Duodenal mucosa (tissue), 2 donors: ENCODE results near the gene RAPGEF5.

Source experiments
- H3K27ac ChIP-seq: one replicate; pipeline ENCODE4 v1.7.0; 2013; ENCODE audit warnings: low read depth, low read length
- H3K27me3 ChIP-seq, 2 donors: one replicate each; pipeline ENCODE4 v1.7.0; 2013; ENCODE audit warnings: low read length in 2 of 2, control low read depth in 1 of 2; ENCODE audit not compliant: insufficient read depth in 2 of 2, control insufficient read depth in 1 of 2
- H3K36me3 ChIP-seq, 2 donors: one replicate each; pipeline ENCODE4 v1.7.0; 2013; ENCODE audit warnings: low read length in 2 of 2, control low read depth in 1 of 2; ENCODE audit not compliant: insufficient read depth in 2 of 2, control insufficient read depth in 1 of 2
- H3K4me1 ChIP-seq, 2 donors: one replicate each; pipeline ENCODE4 v1.7.0; 2013; ENCODE audit warnings: low read length in 2 of 2, control low read depth in 1 of 2; ENCODE audit not compliant: insufficient read depth in 2 of 2, control insufficient read depth in 1 of 2
- H3K4me3 ChIP-seq, 2 donors: one replicate each; pipeline ENCODE4 v1.7.0; 2013; ENCODE audit warnings: low read length in 2 of 2, low read depth in 1 of 2
- H3K9ac ChIP-seq, 2 donors: one replicate each; pipeline ENCODE4 v1.7.0; 2013; ENCODE audit warnings: low read length in 2 of 2, low read depth in 1 of 2
- H3K9me3 ChIP-seq, 2 donors: one replicate each; pipeline ENCODE4 v1.7.0; 2013; ENCODE audit warnings: low read length in 2 of 2, control low read depth in 1 of 2; ENCODE audit not compliant: control insufficient read depth in 1 of 2

Gene RAPGEF5

GRCh38 chr7:22318376-22318775, 38.6 kb downstream of the RAPGEF5 start:
- Histone ChIP-seq H3K27me3 (no peaks in the 10 kb centered on the region), H3K36me3 (peaks cover 8 to 14% of the 10 kb centered on the region in 2 donors), H3K4me3 (no peak overlapping the region), H3K27ac (no peak overlapping the region), H3K9me3 (no peaks in the 10 kb centered on the region), H3K9ac (no peak overlapping the region), H3K4me1 (peaks cover 0 to 4% of the 10 kb centered on the region in 2 donors)

- H3K27ac ChIP-seq = no peak overlapping the region
- no peak overlapping the region for H3K9ac ChIP-seq
- no peaks in the 10 kb centered on the region for H3K9me3 ChIP-seq
- peaks cover 13 to 14% of the 10 kb centered on the region in 2 donors for H3K36me3 ChIP-seq
- no peaks in the 10 kb centered on the region for H3K4me1 ChIP-seq
- no peaks in the 10 kb centered on the region for H3K27me3 ChIP-seq
- H3K4me3 ChIP-seq = no peak overlapping the region
Measured at GRCh38 chr7:22317632-22318031, 39.3 kb downstream of the RAPGEF5 start.

DNA sequence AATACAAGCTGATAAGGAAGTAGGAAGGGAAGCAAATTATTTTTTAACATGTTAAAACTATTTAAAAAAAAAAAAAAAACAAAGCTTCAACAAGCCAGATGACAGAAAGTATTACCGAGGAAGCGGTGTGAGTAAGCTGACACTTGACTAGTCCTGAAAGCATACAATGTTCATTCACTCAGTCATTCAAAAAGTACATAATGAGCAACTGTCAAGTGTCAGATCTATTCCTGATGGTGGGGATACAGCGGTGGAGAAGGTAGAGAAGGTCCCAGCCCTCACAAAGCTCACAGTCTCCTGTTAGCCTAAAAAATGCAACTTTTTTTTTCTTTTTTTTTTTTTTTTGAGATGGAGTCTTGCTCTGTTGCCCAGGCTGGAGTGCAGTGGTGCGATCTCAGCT, 40.0 kb downstream of the RAPGEF5 start:
- no peaks in the 10 kb centered on the region for H3K9me3 ChIP-seq
- no peaks in the 10 kb centered on the region for H3K4me1 ChIP-seq
- H3K9ac ChIP-seq = no peak overlapping the region
- H3K4me3 ChIP-seq = no peak overlapping the region
- no peaks in the 10 kb centered on the region for H3K27me3 ChIP-seq
- H3K36me3 ChIP-seq = peaks cover 14 to 15% of the 10 kb centered on the region in 2 donors
- no peak overlapping the region for H3K27ac ChIP-seq

- H3K36me3 ChIP-seq = peaks cover 0 to 28% of the 10 kb centered on the region in 2 donors
- H3K4me1 ChIP-seq = no peaks in the 10 kb centered on the region
- no peaks in the 10 kb centered on the region for H3K27me3 ChIP-seq
- no peaks in the 10 kb centered on the region for H3K9me3 ChIP-seq
- no peak overlapping the region for H3K9ac ChIP-seq
- H3K4me3 ChIP-seq = no peak overlapping the region
- H3K27ac ChIP-seq = no peak overlapping the region
Measured at GRCh38 chr7:22307816-22308215, 49.1 kb downstream of the RAPGEF5 start.

DNA sequence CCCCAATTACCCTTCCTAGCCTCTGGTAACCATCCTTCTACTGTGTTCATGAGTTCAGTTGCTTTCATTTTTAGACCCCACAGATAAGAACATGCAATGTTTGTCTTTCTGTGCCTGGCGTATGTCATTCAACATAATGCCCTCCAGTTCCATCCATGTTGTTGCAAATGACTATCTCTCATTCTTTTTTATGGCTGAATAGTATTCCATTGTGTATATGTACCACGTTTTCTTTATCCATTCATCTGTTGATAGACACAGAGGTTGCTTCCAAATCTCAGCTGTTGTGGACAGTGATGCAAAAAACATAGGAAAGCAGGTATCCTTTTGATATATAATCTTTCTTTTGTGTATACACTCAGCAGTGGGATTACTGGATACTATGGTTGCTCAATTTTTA, 51.2 kb downstream of the RAPGEF5 start:
- Histone ChIP-seq H3K4me3 (no peak overlapping the region), H3K27ac (no peak overlapping the region), H3K36me3 (peaks cover 0 to 22% of the 10 kb centered on the region in 2 donors), H3K4me1 (peaks cover 0 to 6% of the 10 kb centered on the region in 2 donors), H3K27me3 (no peaks in the 10 kb centered on the region), H3K9me3 (no peaks in the 10 kb centered on the region), H3K9ac (no peak overlapping the region)

DNA sequence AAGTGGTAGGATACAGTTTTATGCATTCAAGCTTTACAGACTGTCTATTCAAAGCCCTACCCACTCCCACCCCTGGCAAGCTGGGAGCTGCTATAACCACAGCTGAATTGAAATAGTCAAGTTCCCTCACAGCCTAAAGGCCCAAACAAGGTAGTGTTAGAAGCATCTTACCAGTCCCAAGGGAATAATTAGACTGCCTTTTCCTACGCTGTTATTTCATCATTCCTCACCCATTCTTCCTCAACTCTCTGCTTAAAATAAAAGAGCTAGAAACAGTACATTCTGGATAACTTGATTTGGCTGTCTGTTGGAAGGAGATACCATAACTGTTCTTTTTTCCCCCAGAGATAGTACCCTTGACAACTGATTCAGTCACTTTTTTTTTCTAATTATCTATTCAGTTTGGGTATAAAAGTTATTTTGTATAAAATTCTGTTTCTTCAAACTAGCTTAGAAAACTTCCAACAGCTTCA, 54.0 kb downstream of the RAPGEF5 start:
- Histone ChIP-seq H3K27me3 (no peaks in the 10 kb centered on the region), H3K36me3 (peaks cover 0 to 16% of the 10 kb centered on the region in 2 donors), H3K27ac (no peak overlapping the region)

GRCh38 chr7:22302193-22302592, 54.8 kb downstream of the RAPGEF5 start:
- no peak overlapping the region for H3K27ac ChIP-seq
- H3K4me3 ChIP-seq = no peak overlapping the region
- H3K9me3 ChIP-seq = no peaks in the 10 kb centered on the region
- H3K36me3 ChIP-seq = peaks cover 0 to 9% of the 10 kb centered on the region in 2 donors
- H3K27me3 ChIP-seq = no peaks in the 10 kb centered on the region
- H3K9ac ChIP-seq = no peak overlapping the region
- H3K4me1 ChIP-seq = peaks cover 0 to 6% of the 10 kb centered on the region in 2 donors

More for the DNA sequence above, 54.0 kb downstream of the RAPGEF5 start:
- Histone ChIP-seq H3K4me3 (no peak overlapping the region), H3K9me3 (no peaks in the 10 kb centered on the region), H3K9ac (no peak overlapping the region), H3K4me1 (peaks cover 0 to 6% of the 10 kb centered on the region in 2 donors)

DNA sequence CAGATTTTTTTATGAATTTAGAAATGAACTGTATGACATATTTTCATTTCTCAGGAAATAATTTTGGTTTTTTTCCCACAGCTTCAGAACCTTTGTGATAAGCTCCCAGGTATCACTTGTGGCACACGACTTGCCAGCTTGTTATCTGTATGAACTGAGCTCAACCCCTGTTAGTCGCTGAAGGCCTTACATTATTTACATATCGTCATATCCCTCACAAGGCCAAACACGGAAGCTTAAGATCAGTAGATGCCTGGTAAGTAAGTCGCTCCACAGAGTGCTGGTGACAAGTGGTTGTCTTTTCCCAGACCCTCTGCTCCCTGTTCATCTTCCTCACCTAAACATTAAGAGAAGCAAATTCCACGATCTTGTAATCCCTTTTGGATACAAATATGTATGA, 55.2 kb downstream of the RAPGEF5 start:
- H3K27ac ChIP-seq = no peak overlapping the region
- peaks cover 0 to 5% of the 10 kb centered on the region in 2 donors for H3K36me3 ChIP-seq
- no peaks in the 10 kb centered on the region for H3K27me3 ChIP-seq
- peaks cover 0 to 6% of the 10 kb centered on the region in 2 donors for H3K4me1 ChIP-seq
- no peaks in the 10 kb centered on the region for H3K9me3 ChIP-seq
- H3K4me3 ChIP-seq = no peak overlapping the region
- H3K9ac ChIP-seq = no peak overlapping the region

- no peak overlapping the region for H3K4me3 ChIP-seq
- peaks cover 0 to 6% of the 10 kb centered on the region in 2 donors for H3K4me1 ChIP-seq
- peaks cover 0 to 7% of the 10 kb centered on the region in 2 donors for H3K36me3 ChIP-seq
- no peaks in the 10 kb centered on the region for H3K9me3 ChIP-seq
- no peak overlapping the region for H3K9ac ChIP-seq
- H3K27me3 ChIP-seq = no peaks in the 10 kb centered on the region
- no peak overlapping the region for H3K27ac ChIP-seq
Measured at GRCh38 chr7:22300839-22301238, 56.1 kb downstream of the RAPGEF5 start.

- no peaks in the 10 kb centered on the region for H3K9me3 ChIP-seq
- no peaks in the 10 kb centered on the region for H3K27me3 ChIP-seq
- H3K36me3 ChIP-seq = peaks cover 0 to 10% of the 10 kb centered on the region in 2 donors
- no peak overlapping the region for H3K27ac ChIP-seq
- peaks cover 0 to under 1% of the 10 kb centered on the region in 2 donors for H3K4me1 ChIP-seq
- no peak overlapping the region for H3K4me3 ChIP-seq
- H3K9ac ChIP-seq = no peak overlapping the region
Measured at GRCh38 chr7:22296916-22297315, 60.0 kb downstream of the RAPGEF5 start.

DNA sequence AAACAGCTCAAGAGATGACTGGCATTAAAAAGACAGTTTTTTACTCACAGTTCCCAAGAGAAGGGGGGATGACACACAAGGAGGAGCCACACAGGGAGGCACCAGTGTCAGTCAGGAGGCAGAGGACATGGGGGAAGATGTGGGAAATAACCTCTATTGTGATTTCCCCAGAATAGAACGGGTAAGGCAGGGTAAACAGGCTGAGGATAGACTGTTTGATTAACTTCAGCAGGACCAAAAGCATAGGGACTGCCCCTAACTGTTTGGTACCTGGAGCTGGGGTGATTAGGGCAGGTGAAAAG, 60.7 kb downstream of the RAPGEF5 start:
- Histone ChIP-seq H3K9ac (no peak overlapping the region), H3K9me3 (no peaks in the 10 kb centered on the region)

More for the DNA sequence above, 60.7 kb downstream of the RAPGEF5 start:
- H3K27me3 ChIP-seq = no peaks in the 10 kb centered on the region
- H3K36me3 ChIP-seq = peaks cover 0 to 10% of the 10 kb centered on the region in 2 donors
- no peak overlapping the region for H3K27ac ChIP-seq
- H3K4me3 ChIP-seq = no peak overlapping the region
- no peaks in the 10 kb centered on the region for H3K4me1 ChIP-seq
